D341Med (cell line): Measurements from ENCODE around the gene PNLIPRP1.

Experiments used
- DNase-seq: peaks from one replicate; pipeline ENCODE4 v3.0.0; 2012; ENCODE audit warnings: low spot score

PNLIPRP1 gene

DNA sequence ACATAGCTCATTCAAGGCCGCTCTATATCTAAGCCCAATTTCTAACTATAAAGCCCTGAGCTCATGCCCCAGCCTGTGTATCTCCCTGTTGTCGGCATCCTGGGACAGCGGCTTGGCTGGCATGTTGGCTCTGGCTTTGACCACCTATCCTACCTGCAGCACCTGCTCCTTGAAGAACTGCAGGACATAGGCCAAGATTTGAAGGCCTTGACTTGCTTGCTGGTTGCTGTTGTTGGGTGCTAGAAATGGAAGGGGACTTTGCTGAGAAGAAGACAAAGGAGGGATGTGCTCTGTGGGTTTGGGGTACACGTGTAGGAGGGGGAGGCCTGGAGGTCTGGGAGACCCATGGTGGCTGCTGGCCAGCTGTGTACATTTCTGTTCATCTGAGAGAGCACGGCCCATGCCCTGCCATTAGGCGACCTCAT, 41.1 kb downstream of the PNLIPRP1 start:
- DNase-seq: no peak

DNA sequence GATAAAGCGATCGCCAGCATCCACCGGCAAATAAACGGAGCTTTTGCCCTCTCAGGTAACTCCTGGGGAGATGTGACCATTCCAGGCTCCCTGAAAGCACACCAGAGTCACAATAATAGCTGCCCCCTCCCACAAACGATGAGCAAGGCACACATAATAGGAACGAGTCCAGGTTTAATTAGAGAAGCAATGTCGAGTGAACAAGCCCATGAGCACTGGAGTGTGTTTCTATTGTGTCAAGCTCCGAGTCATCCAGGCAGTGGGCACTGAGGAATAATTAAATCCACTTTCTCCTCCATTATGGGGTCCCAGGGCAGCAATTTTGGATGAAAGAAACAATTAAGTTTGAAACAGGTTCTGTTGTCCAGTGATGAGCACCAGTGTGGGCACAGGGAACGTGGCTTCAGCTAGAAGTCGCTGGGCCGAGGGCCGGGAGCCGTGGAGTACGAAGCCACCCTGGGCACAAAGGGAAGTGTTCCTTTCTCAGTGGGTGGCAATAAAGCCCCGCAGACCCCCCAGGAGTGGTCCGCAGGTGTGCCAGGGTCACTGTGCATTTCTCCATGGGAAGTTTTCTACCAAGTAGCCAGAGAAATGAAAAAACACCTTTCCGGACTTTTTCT, 41.9 kb downstream of the PNLIPRP1 start:
- DNase-seq: no peak

DNA sequence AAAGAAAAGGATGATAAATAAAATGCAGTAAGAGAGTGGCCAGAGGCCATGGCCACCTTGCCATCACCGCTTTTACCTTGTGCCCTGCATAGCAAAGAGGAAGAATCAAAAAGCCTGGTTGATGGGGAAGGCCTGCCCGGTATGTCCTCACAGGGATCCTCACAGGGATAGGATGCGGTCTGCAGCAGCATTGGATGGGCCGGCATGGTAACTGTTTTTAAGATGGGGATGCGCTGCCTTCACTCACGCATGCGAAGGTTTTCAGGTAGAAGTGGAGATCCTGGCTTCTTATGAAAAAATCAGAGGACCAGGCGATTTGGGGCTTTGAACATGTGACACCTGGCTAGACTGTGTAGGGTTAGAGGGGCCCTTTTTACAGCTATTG, 42.4 kb downstream of the PNLIPRP1 start:
- no peak for DNase-seq

DNA sequence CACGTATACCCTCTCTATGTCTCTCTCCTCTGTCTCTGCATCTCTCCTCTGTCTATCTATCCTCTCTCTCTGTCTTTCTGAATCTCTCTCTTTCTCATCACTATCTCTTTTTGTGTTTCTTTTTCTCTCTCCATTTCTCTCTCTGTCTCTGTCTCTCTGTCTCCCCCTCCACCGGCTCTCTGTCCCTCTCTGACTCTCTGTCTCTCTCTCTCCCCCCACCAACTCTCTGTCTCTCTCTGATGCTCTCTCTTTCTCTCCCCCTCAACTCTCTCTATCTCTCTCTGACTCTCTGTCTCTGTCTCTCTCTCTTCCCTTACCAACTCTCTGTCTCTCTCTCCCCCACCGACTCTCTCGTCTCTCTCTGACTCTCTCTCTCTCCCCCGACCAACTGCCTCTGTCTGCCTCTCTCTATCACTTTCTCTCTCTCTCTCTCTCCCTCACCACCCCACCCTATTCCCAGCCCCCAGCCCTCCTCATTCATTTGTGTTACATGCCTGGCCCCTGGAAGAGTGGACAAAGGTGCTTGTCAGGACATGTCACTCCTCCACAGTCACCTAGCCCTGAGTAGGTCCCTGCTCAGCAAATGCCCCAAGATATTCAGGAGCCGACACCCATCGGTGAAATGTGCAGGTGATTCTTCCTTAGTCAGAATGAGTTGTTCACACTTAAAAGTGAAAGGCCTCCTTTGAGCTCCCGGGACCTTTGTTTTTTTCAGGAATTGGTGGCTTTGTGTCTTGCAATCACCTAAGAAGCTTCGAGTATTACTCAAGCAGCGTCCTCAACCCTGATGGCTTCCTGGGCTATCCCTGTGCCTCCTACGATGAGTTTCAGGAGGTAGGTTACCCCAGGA, 43.6 kb downstream of the PNLIPRP1 start:
- DNase-seq: no peak

DNA sequence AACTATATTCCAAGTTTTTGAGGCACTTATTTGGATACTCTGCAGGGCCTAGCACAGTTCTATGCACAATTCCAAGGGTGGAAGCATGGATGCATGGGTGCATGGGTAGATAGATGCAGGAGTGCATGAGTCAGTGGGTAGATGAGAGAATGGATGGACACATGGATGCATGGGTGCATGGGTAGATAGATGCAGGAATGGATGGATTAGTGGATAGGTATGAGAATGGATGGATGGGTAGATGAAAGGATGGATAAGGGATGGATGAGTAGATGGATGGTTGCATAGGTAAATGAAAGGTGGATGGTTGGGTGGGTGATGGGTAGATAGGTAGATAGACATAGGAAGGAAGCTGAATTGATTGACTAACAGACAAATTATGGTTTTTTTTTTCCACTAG, 45.6 kb downstream of the PNLIPRP1 start:
- no peak for DNase-seq

DNA sequence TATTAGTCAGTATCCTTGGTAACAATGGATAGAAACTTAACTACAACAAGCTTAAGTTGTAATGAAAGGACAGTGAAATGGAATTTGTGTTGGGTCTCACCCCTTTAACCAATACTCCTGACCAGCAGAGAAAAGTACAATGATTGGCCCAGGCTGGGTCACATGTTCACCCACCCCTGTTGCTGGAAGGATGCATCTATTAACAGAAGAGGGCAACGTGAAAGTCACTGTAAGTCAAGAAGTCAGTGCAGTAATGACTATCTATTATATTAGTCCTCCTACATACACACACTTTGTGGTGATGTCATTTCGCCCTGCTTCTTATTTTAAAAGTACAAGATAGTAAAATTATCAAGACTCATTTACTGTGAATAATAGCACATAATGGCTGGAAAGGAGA, 46.2 kb downstream of the PNLIPRP1 start:
- DNase-seq: no peak

DNA sequence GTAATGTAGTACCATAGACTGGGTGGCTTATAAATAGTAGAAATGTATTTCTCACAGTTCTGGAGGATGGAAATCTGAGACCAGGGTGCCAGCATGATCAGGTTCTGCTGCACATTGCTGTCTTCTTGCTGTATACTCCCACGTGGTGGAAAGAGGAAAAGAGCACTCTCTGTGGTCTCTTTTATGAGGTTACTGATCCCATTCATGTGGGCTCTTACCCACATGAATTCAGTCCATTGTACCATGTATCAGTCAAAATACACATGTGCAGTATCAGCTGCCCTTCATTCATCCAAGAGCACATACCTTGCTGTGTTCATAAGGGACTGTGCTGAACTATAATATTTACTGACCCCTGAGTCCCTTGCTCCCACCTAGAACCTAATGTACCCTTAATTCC, 47.1 kb downstream of the PNLIPRP1 start:
- DNase-seq: no peak

DNA sequence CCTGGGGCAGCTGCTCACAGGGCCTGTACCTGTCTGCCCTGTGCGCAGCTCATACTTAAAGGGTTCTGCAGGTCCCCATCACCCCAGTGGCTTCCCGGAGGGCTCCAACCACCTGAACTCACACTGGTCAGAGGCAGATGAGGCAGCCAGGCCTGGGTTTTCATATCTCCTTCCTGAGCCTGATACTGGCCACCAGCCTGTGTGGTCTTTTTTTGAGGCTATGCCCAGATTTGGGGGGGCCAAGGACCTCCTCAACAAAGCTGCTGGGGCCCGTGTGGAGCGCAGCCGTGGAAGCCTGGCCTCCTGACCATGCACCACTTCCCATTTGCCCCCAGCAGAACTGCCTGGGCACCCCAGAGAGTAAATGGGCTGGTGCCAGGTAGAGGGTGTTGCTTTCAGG, 55.7 kb downstream of the PNLIPRP1 start:
- DNase-seq: no peak

DNA sequence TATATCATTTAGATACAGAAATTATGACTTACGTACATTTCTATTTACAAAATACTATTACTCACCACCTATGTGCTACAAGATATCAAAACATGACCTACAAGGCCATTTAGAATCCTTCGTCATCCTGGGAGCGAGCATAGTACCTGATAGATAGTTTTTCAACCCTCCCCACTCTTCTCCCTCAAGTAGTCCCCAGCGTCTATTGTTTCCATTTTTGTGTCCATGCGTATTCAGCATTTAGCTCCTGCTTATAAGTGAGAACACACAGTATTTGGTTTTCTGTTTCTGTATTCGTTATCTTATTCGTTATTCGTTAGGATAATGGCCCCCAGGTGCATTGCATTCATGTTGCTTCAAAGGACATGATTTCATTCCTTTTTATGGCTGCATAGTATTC, 58.1 kb downstream of the PNLIPRP1 start:
- DNase-seq: no peak

DNA sequence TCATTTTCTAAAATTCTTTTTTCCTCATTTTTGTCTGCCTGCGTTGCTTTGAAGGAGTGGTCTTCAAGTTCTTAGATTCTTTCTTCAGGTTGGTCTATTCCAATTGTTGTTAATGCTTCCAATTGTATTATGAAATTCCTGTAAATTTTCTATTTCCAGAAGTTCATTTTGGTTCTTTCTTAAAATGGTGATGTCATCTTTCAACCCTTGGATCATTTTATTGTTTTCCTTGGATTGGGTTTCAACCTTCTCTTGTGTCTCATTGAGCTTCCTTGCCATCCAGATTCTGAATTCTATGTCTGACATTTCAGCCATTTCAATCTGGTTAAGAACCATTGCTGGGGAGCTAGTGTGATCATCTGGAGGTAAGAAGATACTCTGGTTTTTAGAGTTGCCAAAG, 63.1 kb downstream of the PNLIPRP1 start:
- DNase-seq: no peak

DNA sequence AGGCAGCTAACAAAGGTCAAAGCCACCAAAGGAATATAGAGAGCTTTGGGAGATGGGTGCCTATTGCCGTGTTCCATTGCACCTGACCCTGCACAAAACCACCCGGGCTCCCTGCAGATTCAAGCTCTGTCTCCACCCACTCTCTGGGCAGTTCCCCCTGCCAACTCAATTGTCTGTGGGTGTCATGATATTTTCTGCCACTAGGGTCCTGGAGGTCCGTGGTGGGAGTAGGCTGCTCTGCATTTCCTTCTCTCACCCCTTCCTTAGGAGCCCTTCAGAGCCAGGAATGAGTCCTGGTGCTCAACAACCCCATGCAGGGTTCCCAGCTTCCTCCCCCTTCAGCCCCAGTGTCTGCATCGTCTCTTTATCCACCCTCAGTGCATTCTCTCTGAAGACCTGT, 64.1 kb downstream of the PNLIPRP1 start:
- peak; percentile 42 for DNase-seq

DNA sequence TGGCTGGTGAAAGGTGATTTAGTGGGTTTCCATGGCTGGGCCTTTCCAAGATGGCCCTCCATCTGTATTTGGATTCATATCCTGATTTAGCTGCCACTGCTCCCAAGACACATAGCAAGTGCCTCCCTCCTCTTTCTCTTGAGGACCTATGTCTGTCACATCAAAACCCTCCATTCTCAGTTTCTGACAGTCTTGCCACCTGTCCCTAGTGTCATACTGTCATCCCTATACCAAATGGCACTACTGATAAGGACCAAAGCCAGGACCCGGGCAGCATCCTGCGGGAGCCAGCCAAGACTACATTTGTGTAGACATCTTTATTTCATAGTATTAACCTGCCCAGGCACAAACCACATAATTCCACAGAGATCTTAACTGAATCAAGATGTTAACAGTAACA, 64.8 kb downstream of the PNLIPRP1 start:
- DNase-seq: no peak

DNA sequence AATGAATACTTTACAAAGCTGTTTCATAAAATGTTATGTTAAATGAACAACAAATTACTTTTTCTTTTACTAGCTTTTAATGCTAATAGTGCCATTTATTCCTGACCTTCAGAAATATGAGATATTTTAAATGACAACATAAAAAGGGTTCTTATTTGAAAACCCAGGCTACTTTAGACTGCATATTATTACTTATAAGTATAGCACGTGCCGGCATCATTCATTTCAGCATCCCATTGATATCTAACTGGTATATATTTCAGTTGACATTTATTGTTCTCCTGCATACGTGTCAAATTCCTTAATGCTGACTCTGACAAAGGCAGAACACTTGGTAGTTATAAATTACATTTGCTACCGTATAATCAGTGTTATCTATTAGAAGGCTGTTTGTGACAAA, 65.3 kb downstream of the PNLIPRP1 start:
- DNase-seq: no peak

DNA sequence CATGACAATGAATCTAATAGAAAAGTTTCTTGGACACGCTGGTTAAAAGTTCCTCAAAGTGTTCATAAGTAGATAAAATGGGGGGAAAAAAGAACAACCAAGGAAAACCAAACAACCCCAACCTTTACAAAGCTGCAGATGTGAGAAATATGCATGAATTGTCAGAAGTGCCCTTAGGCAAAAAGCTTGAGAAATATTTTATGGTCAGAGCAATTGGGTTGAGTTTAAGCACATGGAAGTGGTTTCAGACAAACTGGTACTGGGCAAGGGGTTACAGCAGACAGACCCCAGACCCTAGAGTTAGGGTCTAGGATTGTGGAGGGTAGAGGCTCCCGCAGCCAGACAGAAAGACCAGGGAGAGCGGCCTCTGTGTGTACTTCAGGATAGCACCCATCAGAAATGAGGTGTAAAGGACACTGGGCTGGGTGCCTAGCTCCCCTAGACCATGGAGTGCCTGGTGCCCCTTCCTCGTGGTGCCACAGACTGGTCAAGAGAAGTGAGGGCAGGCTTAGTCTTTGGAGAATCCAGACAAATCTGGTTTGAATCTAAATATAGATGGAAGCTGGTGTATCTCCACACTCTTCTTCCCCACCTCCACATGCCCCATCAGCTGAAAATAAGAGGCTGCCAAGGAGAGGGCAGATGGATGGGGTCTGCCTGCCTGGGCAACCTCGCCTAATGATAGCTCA, 67.2 kb downstream of the PNLIPRP1 start:
- no peak for DNase-seq
